ENCODE results near the gene PILRA. TPM values are rescaled to one million over a fixed set of nuclear protein-coding genes. Genes with fewer than 3 reads are reported as not detected.

PILRA gene
- polyA plus RNA-seq, 3 donors = 2.0 to 18.1 (median 12.8) TPM

DNA sequence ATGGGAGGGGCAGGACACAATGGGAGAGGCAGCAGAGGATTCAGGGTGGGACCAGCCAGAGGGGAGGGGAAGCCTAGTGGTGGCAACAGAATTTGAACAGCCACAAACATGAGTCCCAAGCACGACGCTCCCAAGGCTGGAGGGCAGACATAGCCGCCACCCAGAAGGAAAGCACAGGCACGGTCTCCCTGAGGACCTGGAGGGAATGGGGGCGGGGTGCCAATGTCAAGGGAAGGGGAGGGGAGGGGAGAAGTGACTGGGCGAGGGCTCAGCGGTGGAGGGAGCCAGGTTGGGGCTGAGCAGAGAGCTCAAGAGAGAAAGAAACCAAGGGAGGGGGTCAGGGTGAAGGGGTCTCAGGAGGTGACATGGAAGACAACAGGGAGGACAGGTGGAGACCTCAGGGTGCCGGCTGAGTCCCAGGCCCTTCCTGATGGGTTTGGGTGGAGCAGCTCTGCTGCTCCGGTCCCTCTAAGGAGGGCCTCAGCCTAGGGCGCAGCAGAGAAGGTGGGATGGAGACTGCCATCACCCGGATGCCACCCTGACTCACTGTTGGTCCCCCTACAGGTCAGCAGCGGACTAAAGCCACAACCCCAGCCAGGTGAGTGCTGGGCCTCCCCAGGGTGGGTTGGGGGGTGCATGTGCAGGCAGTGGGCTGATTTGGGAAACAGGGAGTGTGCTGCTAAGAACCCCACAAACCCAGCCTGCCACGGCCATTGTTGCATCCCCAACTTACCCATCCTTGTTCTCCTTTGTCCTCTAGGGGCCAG is 24.2 kb downstream of the PILRA start:
- no peak overlapping the region for H3K27ac ChIP-seq (ENCODE audit: low read depth, low read length)
- WGBS, 3 donors = 64 to 72% (median 71%) methylated on average over 13 of the region's 13 CpGs

DNA sequence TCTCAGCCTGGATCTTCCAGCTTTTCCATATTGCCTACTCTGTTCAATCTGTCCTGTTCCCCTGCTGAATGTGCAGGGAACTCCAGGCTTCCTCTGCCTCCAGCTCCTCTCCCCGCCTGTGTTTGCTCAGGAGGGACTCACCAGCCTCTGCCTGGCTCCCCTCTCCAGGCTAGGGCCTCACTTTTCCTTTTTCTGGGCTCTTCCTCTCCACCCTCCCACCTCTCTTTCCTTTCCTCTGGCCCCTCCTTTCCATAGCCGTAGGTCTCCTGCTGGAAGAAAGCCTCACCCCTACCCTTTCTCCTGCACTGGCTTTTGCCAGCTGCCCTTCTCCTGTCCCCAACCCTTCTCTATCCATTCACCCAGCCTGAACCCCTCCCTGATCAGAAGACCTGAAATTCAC is 25.0 kb downstream of the PILRA start:
- no peak overlapping the region for H3K27ac ChIP-seq (ENCODE audit: low read depth, low read length)
- WGBS, 3 donors = 31 to 40% (median 33%) methylated on average over 2 of the region's 2 CpGs

DNA sequence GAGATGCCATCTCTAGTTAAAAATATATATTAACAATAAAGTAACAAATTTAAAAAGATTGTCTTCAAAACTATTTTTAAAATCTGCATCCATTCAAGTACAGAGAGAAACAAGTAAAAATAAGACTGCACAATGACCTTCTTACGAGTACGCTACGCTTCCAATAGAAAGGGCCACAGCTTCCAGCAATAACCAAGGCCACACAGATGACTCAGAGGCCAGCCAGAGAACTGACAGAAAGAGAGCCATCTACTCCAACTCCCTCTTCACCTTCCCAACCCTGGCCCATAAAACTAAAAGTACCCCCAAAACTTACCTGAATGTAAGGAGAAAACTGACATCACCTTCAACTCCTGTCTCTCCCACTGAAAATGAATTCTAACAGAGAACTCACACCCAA is 26.8 kb downstream of the PILRA start:
- no peak overlapping the region for H3K27ac ChIP-seq (ENCODE audit: low read depth, low read length)
- 97 to 99% (median 97%) methylated on average over 3 of the region's 3 CpGs for WGBS, 3 donors

- no peak overlapping the region for H3K27ac ChIP-seq (ENCODE audit: low read depth, low read length)
- WGBS, 3 donors = 83 to 87% (median 83%) methylated on average over 11 of the region's 11 CpGs
Observed at GRCh38 chr7:100400656-100401055, 27.4 kb downstream of the PILRA start.

DNA sequence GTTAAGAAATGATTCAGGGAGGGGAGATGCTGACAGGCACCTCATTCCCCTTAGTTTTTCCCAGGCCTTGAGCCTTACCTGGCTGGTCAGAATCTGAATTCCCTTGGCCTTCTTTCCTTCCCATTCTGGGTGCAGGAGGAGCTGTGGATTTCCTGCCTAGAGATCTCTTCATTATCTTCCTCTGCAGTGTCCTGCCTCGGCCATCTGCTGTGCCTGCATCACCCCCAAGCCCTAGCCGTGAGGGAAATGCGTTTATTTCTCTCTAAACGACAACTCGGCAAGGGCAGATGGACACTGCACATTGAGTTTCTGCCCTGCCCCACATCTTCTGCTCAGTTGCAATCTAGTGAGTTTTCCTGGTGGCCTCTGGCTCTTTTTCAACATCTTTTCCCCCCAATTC is 28.5 kb downstream of the PILRA start:
- 74 to 88% (median 75%) methylated on average over 5 of the region's 5 CpGs for WGBS, 3 donors
- no peak overlapping the region for H3K27ac ChIP-seq (ENCODE audit: low read depth, low read length)

DNA sequence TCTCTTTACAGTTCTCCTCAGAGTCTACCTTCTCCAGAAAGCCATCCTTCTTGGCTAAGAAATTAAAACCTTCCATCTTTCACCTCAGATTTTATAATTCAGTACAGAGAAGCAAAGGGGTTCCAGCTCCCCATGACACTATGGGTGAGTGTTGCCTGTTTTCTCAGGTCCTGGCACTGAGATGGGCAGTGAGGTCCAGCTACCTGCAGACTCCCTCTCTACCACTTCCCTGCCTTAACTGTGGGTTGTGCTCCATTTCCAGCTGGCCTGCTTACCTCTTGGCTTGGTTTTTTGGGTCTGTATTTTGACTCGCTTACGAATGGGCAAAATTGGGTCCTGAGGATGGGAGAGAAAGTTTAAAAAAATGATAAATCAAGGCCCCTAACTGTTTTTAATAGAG is 29.0 kb downstream of the PILRA start:
- no peak overlapping the region for H3K27ac ChIP-seq (ENCODE audit: low read depth, low read length)
- WGBS, 3 donors = 95 to 98% (median 96%) methylated on average over 2 of the region's 2 CpGs

DNA sequence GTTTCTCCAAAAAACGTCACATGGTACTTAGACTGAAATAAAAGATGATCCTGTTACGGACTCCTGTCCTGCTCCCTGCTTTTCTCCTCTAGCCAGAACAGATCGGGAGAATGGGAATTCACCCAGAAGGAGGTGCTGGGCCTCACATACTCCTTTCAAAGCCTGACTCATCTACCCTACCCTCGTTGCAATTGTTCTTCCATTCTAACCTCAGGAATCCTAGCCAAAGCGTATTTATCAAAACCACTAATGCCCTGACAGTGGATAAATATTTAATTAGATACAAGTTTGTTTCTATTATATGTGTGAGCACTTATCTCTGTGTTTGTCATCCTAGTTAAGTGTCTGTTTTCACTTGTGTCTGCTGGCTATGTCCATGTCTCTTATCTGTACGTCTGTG is 33.5 kb downstream of the PILRA start:
- H3K27ac ChIP-seq (ENCODE audit: low read depth, low read length) = no peak overlapping the region
- WGBS, 3 donors = 46 to 64% (median 64%) methylated on average over 6 of the region's 6 CpGs

DNA sequence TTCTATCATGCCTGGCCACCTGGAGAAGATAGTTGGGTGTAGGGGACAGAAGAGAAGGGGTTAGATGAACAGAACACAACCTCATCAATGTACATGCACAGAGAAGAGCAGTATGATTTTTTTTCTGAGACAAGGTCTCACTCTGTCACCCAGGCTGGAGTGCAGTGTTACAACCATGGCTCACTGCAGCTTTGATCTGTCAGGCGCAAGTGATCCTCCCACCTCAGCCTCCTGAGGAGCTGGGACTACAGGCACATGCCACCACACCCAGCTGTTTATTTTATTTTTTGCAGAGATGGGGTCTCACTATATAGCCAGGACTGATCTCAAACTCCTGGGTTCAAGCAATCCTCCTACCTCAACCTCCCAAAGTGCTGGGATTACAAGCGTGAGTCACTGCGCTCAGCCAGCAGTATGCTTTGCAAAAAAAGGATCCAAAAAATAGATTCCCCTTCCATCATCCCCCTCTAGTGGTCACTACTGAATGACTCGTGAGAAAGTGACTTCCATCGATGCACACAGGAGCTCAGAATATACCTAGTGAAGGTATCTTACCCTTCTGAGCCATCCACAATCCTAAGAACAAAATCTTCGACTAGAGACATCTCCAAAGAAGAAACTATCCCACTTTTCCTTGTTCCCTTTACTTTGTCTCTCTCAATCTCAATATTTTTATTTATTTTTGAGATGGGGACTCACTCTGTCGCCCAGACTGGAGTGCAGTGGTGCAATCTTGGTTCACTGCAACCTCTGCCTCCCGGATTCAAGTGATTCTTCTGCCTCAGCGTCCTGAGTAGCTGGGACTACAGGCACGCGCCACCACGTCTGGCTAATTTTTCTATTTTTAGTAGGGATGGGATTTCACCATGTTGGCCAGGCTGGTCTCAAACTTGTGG is 34.2 kb downstream of the PILRA start:
- 50 to 55% (median 52%) methylated on average over 12 of the region's 12 CpGs for WGBS, 3 donors
- no peak overlapping the region for H3K27ac ChIP-seq (ENCODE audit: low read depth, low read length)

DNA sequence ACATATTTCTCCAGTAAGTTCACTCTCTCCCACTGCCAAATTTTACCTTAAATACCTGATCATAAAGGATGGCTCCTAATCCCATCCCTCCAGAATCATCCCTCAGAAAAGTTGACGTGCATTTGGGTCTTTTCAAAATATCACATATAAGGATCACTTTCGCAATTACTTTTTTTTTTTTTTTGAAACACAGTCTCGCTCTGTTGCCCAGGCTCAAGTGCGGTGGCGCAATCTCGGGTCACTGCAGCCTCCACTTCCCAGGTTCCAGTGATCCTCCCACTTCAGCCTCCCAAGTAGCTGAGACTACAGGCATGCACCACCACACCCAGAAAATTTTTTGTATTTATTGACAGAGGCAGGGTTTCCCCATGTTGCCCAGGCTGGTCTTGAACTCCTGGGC is 37.8 kb downstream of the PILRA start:
- H3K27ac ChIP-seq (ENCODE audit: low read depth, low read length) = no peak overlapping the region
- whole genome bisulfite sequencing, 3 donors = 85 to 90% (median 86%) methylated on average over 6 of the region's 6 CpGs

GRCh38 chr7:100413346-100413745 is 40.1 kb downstream of the PILRA start:
- H3K27ac ChIP-seq (ENCODE audit: low read depth, low read length) = no peak overlapping the region

DNA sequence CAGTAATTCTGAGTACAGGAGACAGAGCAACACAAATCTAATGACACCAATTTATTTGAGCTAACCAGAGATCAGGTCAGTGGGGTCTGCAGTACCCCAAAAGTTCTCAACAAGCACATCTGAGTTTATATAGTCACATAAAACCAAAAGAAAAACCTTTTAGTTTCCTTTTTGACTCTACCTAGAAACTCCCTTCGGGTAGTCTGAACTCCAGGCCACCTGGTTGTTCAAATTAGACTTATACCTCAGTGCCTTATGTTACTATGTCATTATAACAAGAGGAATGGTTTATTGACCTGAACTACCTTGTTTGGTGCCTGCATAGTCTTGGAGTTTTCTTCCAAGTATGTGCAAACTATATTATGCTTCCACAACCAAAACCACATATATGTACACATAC is 40.6 kb downstream of the PILRA start:
- 78 to 86% (median 85%) methylated on average over 1 of the region's 1 CpG for WGBS, 3 donors
- H3K27ac ChIP-seq (ENCODE audit: low read depth, low read length) = no peak overlapping the region

- 76 to 92% (median 90%) methylated on average over 5 of the region's 5 CpGs for WGBS, 3 donors
- H3K27ac ChIP-seq (ENCODE audit: low read depth, low read length) = no peak overlapping the region
Observed at GRCh38 chr7:100415448-100415847, 42.2 kb downstream of the PILRA start.

- WGBS, 3 donors = 81 to 88% (median 83%) methylated on average over 1 of the region's 1 CpG
- no peak overlapping the region for H3K27ac ChIP-seq (ENCODE audit: low read depth, low read length)
Observed at GRCh38 chr7:100418930-100419659, 45.8 kb downstream of the PILRA start.

DNA sequence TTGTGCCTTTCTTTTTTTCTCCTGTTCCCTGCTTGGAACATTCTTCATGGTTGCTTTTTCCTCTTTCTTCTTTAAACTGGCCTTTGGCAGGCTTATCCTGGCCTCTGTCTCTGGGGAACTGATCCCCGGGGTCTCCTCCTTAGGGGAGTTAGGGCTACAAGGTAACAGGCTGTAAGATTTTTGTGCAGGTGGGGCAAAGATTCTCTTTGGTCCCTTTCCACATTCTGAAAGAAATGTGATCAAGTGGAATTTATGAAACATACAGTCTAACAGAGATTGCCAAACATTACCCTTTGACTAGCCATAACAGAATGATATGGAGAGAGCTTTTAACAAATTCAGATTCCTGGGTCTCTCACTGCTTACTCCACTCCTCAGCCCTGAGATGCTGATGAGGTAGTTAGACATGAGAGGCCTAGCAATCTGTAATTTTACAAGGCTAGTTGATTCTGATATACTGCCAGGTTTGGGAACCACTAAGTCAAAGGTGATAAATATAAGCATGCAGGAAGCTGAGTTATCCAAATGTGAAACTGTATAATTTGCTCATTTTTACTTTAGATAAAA is 46.5 kb downstream of the PILRA start:
- 62 to 69% (median 64%) methylated on average over 1 of the region's 1 CpG for WGBS, 3 donors
- H3K27ac ChIP-seq (ENCODE audit: low read depth, low read length) = no peak overlapping the region

DNA sequence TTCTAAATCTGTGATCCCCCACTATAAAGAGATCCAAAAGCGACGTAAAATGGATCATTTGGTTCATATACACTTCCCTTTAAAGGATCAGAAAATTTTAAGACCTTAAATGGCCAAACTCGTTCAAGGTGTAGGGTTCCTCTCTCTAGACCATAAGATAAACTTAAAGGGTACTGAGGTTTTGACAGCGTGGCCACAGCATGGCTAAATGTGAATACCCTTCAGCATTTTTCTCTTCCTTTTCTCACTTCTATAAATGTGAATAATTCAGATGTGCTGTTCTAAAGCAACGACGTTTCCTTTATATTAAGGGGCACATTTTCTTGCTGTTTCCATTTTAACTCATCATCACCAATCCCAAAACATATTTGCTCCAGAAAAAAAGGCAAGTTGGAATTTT is 50.0 kb downstream of the PILRA start:
- H3K27ac ChIP-seq (ENCODE audit: low read depth, low read length) = no peak overlapping the region
- WGBS, 3 donors = 80 to 93% (median 88%) methylated on average over 6 of the region's 6 CpGs

DNA sequence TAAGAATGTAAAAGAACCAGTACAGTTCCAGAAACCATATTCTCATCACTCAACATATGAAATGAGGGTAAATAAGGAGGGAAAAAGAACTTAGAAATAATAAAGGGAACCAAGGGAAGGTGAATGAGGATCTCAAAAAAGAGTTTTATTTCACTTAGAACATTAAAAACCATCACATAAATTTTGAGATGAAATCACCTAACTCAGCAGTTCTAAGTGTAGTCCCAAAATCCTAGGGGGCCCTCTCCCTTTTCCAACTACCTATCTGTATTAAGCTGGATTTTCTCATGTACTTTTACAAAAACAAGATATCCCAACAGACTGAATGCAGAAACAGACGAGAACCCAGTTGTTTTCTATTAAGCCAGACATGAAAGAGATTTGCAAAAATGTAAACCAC is 52.1 kb downstream of the PILRA start:
- 41 to 72% (median 67%) methylated on average over 1 of the region's 1 CpG for WGBS, 3 donors
- H3K27ac ChIP-seq (ENCODE audit: low read depth, low read length) = no peak overlapping the region

GRCh38 chr7:100426516-100426915 is 53.2 kb downstream of the PILRA start:
- H3K27ac ChIP-seq (ENCODE audit: low read depth, low read length) = no peak overlapping the region

DNA sequence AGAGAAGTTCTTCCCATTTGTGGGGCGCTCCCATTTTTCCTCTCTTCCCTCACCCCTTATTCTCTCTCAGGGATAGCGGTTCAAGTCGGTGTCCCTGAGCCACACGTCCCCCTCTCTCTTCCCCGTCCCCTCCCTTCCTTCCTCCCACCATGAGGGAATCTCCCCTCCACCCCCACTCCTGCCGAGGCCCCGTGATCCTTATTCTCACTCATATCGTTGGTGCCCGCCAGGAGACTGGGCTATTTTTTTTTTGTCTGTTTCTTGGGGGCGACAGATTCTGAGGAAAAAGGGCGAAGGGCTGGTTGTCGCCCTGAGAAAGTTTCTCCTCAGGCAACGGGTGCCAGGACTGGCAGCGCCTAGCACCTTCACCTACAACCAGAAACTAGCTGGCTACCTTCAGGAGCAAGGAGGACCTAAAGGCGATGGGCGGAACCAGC is 54.5 kb downstream of the PILRA start:
- 41 to 51% (median 46%) methylated on average over 16 of the region's 16 CpGs for WGBS, 3 donors

More for the DNA sequence above, 54.5 kb downstream of the PILRA start:
- no peak overlapping the region for H3K27ac ChIP-seq (ENCODE audit: low read depth, low read length)
